Liver (tissue), 9 donors: ENCODE measurements around the gene TRIM56. TPM values are rescaled to one million over a fixed set of nuclear protein-coding genes. Genes with fewer than 3 reads are reported as not detected.

Source experiments
- DNase-seq: peaks from one replicate; pipeline ENCODE4 v3.0.0-alpha.2; 2017; ENCODE audit warnings: low spot score
- H3K27ac ChIP-seq, 2 donors: one replicate each; pipeline ENCODE4 v1.7.0; 2013; ENCODE audit warnings: inconsistent platforms in 2 of 2, low read length in 2 of 2, control low read depth in 1 of 2, low read depth in 1 of 2, mild to moderate bottlenecking in 1 of 2
- H3K27me3 ChIP-seq, 4 donors: one replicate each; pipeline versions ENCODE4 v1.6.1 to v1.7.0; 2013; ENCODE audit warnings: low read length in 3 of 4, inconsistent platforms in 1 of 4, mild to moderate bottlenecking in 1 of 4, moderate library complexity in 1 of 4; ENCODE audit not compliant: control insufficient read depth in 4 of 4, insufficient read depth in 4 of 4
- H3K36me3 ChIP-seq, 4 donors: one replicate each; pipeline versions ENCODE4 v1.6.1 to v1.7.0; 2013; ENCODE audit warnings: low read length in 3 of 4, mild to moderate bottlenecking in 3 of 4, low read depth in 1 of 4, moderate library complexity in 1 of 4; ENCODE audit not compliant: control insufficient read depth in 4 of 4, insufficient read depth in 3 of 4
- H3K4me1 ChIP-seq, 4 donors: one replicate each; pipeline versions ENCODE4 v1.6.1 to v1.7.0; 2013; ENCODE audit warnings: low read length in 3 of 4, mild to moderate bottlenecking in 3 of 4, moderate library complexity in 1 of 4; ENCODE audit not compliant: control insufficient read depth in 4 of 4, insufficient read depth in 4 of 4
- H3K4me3 ChIP-seq, 3 donors: one replicate each; pipeline versions ENCODE4 v1.6.1 to v1.7.0; 2013; ENCODE audit warnings: low read length in 3 of 3, control low read depth in 1 of 3, low read depth in 1 of 3, mild to moderate bottlenecking in 1 of 3
- H3K9ac ChIP-seq, 2 donors: one replicate each; pipeline ENCODE4 v1.7.0; 2013; ENCODE audit warnings: low read length in 2 of 2, mild to moderate bottlenecking in 2 of 2, moderate library complexity in 2 of 2, control low read depth in 1 of 2, low read depth in 1 of 2
- H3K9me3 ChIP-seq, 4 donors: one replicate each; pipeline versions ENCODE4 v1.6.1 to v1.7.0; 2013; ENCODE audit warnings: low read length in 3 of 4; ENCODE audit not compliant: control insufficient read depth in 4 of 4
- CTCF ChIP-seq: fragments of 150-350 bp; IDR thresholded peaks from 2 replicates; pipeline ENCODE4 v1.5.1; 2017; ENCODE audit warnings: improper control_type of control experiment, low read depth, low read length; ENCODE audit not compliant: missing input control
- EGR1 ChIP-seq, 2 donors: IDR thresholded peaks; 2 replicates each; pipeline ENCODE4 v1.6.1; 2016 to 2018; ENCODE audit warnings: antibody characterized with exemption in 2 of 2, low read depth in 2 of 2
- FOXA1 ChIP-seq: IDR thresholded peaks from 2 replicates; pipeline ENCODE4 v1.6.1; 2016; ENCODE audit warnings: antibody characterized with exemption
- FOXA2 ChIP-seq: IDR thresholded peaks from 2 replicates; pipeline ENCODE4 v1.6.1; 2016; ENCODE audit warnings: antibody characterized with exemption
- HNF4A ChIP-seq, 2 donors: conservative IDR thresholded peaks; 2 replicates each; pipeline ENCODE4 v1.6.1; 2016; ENCODE audit warnings: antibody characterized with exemption in 2 of 2, mild to moderate bottlenecking in 2 of 2
- HNF4G ChIP-seq: IDR thresholded peaks from 2 replicates; pipeline ENCODE4 v1.6.1; 2016; ENCODE audit warnings: antibody characterized with exemption
- JUND ChIP-seq, 2 donors: IDR thresholded peaks; 2 replicates each; pipeline ENCODE4 v1.6.1; 2016; ENCODE audit warnings: antibody characterized with exemption in 2 of 2
- MAX ChIP-seq: IDR thresholded peaks from 2 replicates; pipeline ENCODE4 v1.6.1; 2016; ENCODE audit warnings: antibody characterized with exemption
- NR2F2 ChIP-seq: IDR thresholded peaks from 2 replicates; pipeline ENCODE4 v1.6.1; 2016; ENCODE audit warnings: antibody characterized with exemption
- RAD21 ChIP-seq, 2 donors: IDR thresholded peaks; 2 replicates each; pipeline ENCODE4 v1.6.1; 2016; ENCODE audit warnings: antibody characterized with exemption in 2 of 2, mild to moderate bottlenecking in 2 of 2
- REST ChIP-seq: IDR thresholded peaks from 2 replicates; pipeline ENCODE4 v1.6.1; 2016; ENCODE audit warnings: antibody characterized with exemption, mild to moderate bottlenecking
- RXRA ChIP-seq, 2 donors: IDR thresholded peaks; 2 replicates each; pipeline ENCODE4 v1.6.1; 2017 to 2018; ENCODE audit warnings: antibody characterized with exemption in 2 of 2, mild to moderate bottlenecking in 1 of 2
- SP1 ChIP-seq: IDR thresholded peaks from 2 replicates; pipeline ENCODE4 v1.6.1; 2018; ENCODE audit warnings: antibody characterized with exemption, mild to moderate bottlenecking
- TAF1 ChIP-seq: conservative IDR thresholded peaks from 2 replicates; pipeline ENCODE4 v1.6.1; 2016; ENCODE audit warnings: antibody characterized with exemption, mild to moderate bottlenecking
- YY1 ChIP-seq: IDR thresholded peaks from 2 replicates; pipeline ENCODE4 v1.6.1; 2016; ENCODE audit warnings: antibody characterized with exemption, mild to moderate bottlenecking
- ZBTB33 ChIP-seq: IDR thresholded peaks from 2 replicates; pipeline ENCODE4 v1.6.1; 2016; ENCODE audit warnings: antibody characterized with exemption
- WGBS: extraction: QIAGEN DNeasy Blood & Tissue Kit; methylation state at CpG from one replicate; pipeline ENCODE4 v1.1.7; 2013; 5-methylcytosine and 5-hydroxymethylcytosine counted together
- polyA plus RNA-seq, 2 donors: library from polyadenylated mRNA; stranded (reverse) in 1 of 2; unstranded in 1 of 2; fragments of 200-250 nt in 1 of 2; fragments of >200 nt in 1 of 2; fragmentation: Nextera tagmentation in 1 of 2; extraction: Ambion mirVana in 1 of 2; gene quantifications; one replicate each; pipeline versions ENCODE4 v1.2.1 to v1.2.3, GENCODE V29; 2013 to 2015
- total RNA-seq, 2 donors: library from RNA; depleted of rRNA; stranded (reverse); fragments of >200 nt; gene quantifications; one replicate each; pipeline ENCODE4 v1.2.3, GENCODE V29; 2014
- donor health status: healthy.
- donor health status: healthy.
- donor health status: healthy.
- donor health status: healthy.
- donor health status: healthy.

The TRIM56 gene
- total and polyA plus RNA-seq, 4 donors, result 4.8 to 15.6 (median 7.6) TPM

- 88% methylated on average over 11 of the region's 11 CpGs for WGBS
- H3K4me1 ChIP-seq, result no peaks in the 10 kb centered on the region
Observed at GRCh38 chr7:101113836-101114235, 28.6 kb downstream of the TRIM56 start.

GRCh38 chr7:101114492-101114891 is 29.2 kb downstream of the TRIM56 start:
- Histone ChIP-seq H3K4me1 (no peaks in the 10 kb centered on the region), H3K9me3 (no peaks in the 10 kb centered on the region), H3K36me3 (no peaks in the 10 kb centered on the region), H3K4me3 (no peak overlapping the region), H3K9ac (no peak overlapping the region), H3K27ac (no peak overlapping the region), H3K27me3 (no peaks in the 10 kb centered on the region)
- DNase-seq, result no peak
- WGBS, result 78% methylated on average over 8 of the region's 8 CpGs
- TF ChIP-seq MAX, result no peak
- no peak for TF ChIP-seq ZBTB33
- no peak for TF ChIP-seq RAD21 (IDR thresholded peaks at IDR 0.05)
- no peak for TF ChIP-seq NR2F2
- no peak for TF ChIP-seq TAF1
- TF ChIP-seq SP1, result no peak
- no peak for TF ChIP-seq EGR1 (IDR thresholded peaks at IDR 0.05; ENCODE audit: low read depth in 2 of 2)
- no peak for TF ChIP-seq YY1
- TF ChIP-seq REST, result no peak
- no peak for TF ChIP-seq HNF4A (conservative IDR thresholded peaks at IDR 0.05)
- no peak for TF ChIP-seq HNF4G
- no peak for TF ChIP-seq RXRA (IDR thresholded peaks at IDR 0.05)
- TF ChIP-seq FOXA2, result no peak
- no peak for TF ChIP-seq JUND (IDR thresholded peaks at IDR 0.05)
- no peak for TF ChIP-seq FOXA1

More at GRCh38 chr7:101113836-101114235, 28.6 kb downstream of the TRIM56 start:
- no peak for DNase-seq
- no peak for TF ChIP-seq CTCF
- TF ChIP-seq RXRA (IDR thresholded peaks at IDR 0.05), result no peak
- TF ChIP-seq MAX, result no peak
- TF ChIP-seq HNF4A (conservative IDR thresholded peaks at IDR 0.05), result no peak
- TF ChIP-seq FOXA2, result no peak
- no peak for TF ChIP-seq HNF4G
- TF ChIP-seq JUND (IDR thresholded peaks at IDR 0.05), result no peak
- no peak for TF ChIP-seq ZBTB33
- Histone ChIP-seq H3K27ac (no peak overlapping the region), H3K9me3 (no peaks in the 10 kb centered on the region), H3K4me3 (no peak overlapping the region), H3K9ac (no peak overlapping the region), H3K27me3 (no peaks in the 10 kb centered on the region), H3K36me3 (no peaks in the 10 kb centered on the region)
